Nephron progenitor cell (in vitro differentiated cells): ENCODE measurements around the gene LHB.
"Not testable (repeated sequence)": the region's sequence is repeated elsewhere in the genome, so short reads cannot be mapped to it uniquely, and the experiment has no call there.

Experiments used
- DNase-seq: peaks from one replicate; pipeline ENCODE4 v3.0.0; 2021
- H3K27ac Mint-ChIP-seq: 2 replicates; pipeline ENCODE4 v1.8.0; 2021; ENCODE audit warnings: mild to moderate bottlenecking, moderate library complexity, mixed read lengths
- H3K27me3 Mint-ChIP-seq: 2 replicates; pipeline ENCODE4 v1.8.0; 2021; ENCODE audit warnings: mild to moderate bottlenecking, low read depth, mixed read lengths; ENCODE audit not compliant: poor library complexity
- H3K36me3 Mint-ChIP-seq: 2 replicates; pipeline ENCODE4 v1.8.0; 2021; ENCODE audit warnings: low read depth, mixed read lengths
- H3K4me1 Mint-ChIP-seq: 2 replicates; pipeline ENCODE4 v1.8.0; 2021; ENCODE audit warnings: mixed read lengths
- H3K4me3 Mint-ChIP-seq: 2 replicates; pipeline ENCODE4 v1.8.0; 2021; ENCODE audit warnings: mild to moderate bottlenecking, moderate library complexity, mixed read lengths
- H3K9me3 Mint-ChIP-seq: 2 replicates; pipeline ENCODE4 v1.8.0; 2021; ENCODE audit warnings: mild to moderate bottlenecking, moderate library complexity, mixed read lengths
- CTCF ChIP-seq: fragments of 200-600 bp; sonication (generic); IDR thresholded peaks from 2 replicates; pipeline ENCODE4 v1.5.0; 2021; ENCODE audit warnings: antibody characterized with exemption

The LHB gene

GRCh38 chr19:49028686-49029085 is 11.8 kb upstream of the LHB start:
- not testable (repeated sequence) for DNase-seq, H3K27ac Mint-ChIP-seq, H3K36me3 Mint-ChIP-seq

GRCh38 chr19:49025599-49025998 is 8.7 kb upstream of the LHB start:
- not testable (repeated sequence) for DNase-seq, H3K27ac Mint-ChIP-seq, H3K9me3 Mint-ChIP-seq, H3K4me3 Mint-ChIP-seq, H3K36me3 Mint-ChIP-seq
- Mint-ChIP-seq H3K27me3 (peaks cover 19% of the 10 kb centered on the region), H3K4me1 (peaks cover 12% of the 10 kb centered on the region)

More at GRCh38 chr19:49028686-49029085, 11.8 kb upstream of the LHB start:
- not testable (repeated sequence) for H3K4me3 Mint-ChIP-seq, H3K4me1 Mint-ChIP-seq, H3K9me3 Mint-ChIP-seq
- H3K27me3 Mint-ChIP-seq = peaks cover 29% of the 10 kb centered on the region

- DNase-seq, H3K9me3 Mint-ChIP-seq, H3K36me3 Mint-ChIP-seq, H3K4me3 Mint-ChIP-seq, H3K27ac Mint-ChIP-seq: not testable (repeated sequence)
- Mint-ChIP-seq H3K4me1 (peaks cover 17% of the 10 kb centered on the region), H3K27me3 (peaks cover 21% of the 10 kb centered on the region)
Measured at GRCh38 chr19:49025088-49025487, 8.2 kb upstream of the LHB start.

- DNase-seq, H3K4me3 Mint-ChIP-seq, H3K27ac Mint-ChIP-seq, H3K36me3 Mint-ChIP-seq, H3K9me3 Mint-ChIP-seq: not testable (repeated sequence)
- peaks cover 23% of the 10 kb centered on the region for H3K4me1 Mint-ChIP-seq
- H3K27me3 Mint-ChIP-seq = peaks cover 21% of the 10 kb centered on the region
Measured at GRCh38 chr19:49024233-49024632, 7.3 kb upstream of the LHB start, which contains the start of gene CGB3. TSS of gene CGB3 (minus strand) at chr19:49024333. CDS start at chr19:49023971, 362 bp downstream.

- DNase-seq = no peak
- no peak for TF ChIP-seq CTCF
- no peak overlapping the region for H3K4me3 Mint-ChIP-seq
- no peaks in the 10 kb centered on the region for H3K36me3 Mint-ChIP-seq
- H3K27ac Mint-ChIP-seq = no peak overlapping the region
- H3K4me1 Mint-ChIP-seq = peaks cover 28% of the 10 kb centered on the region
- peaks cover 38% of the 10 kb centered on the region for H3K27me3 Mint-ChIP-seq
- H3K9me3 Mint-ChIP-seq = no peaks in the 10 kb centered on the region
Measured at GRCh38 chr19:49022116-49022515, 5.2 kb upstream of the LHB start.

GRCh38 chr19:49020931-49021895 is 4.3 kb upstream of the LHB start:
- Mint-ChIP-seq H3K27me3 (peaks cover 38% of the 10 kb centered on the region), H3K9me3 (no peaks in the 10 kb centered on the region), H3K4me3 (no peak overlapping the region), H3K4me1 (peaks cover 28% of the 10 kb centered on the region), H3K27ac (peak overlapping the region; percentile 55), H3K36me3 (no peaks in the 10 kb centered on the region)
- DNase-seq = peak; percentile 26
- no peak for TF ChIP-seq CTCF

GRCh38 chr19:49020342-49020741 is 3.5 kb upstream of the LHB start:
- Mint-ChIP-seq H3K27me3 (peaks cover 33% of the 10 kb centered on the region), H3K4me3 (no peak overlapping the region), H3K9me3 (no peaks in the 10 kb centered on the region), H3K4me1 (peaks cover 28% of the 10 kb centered on the region), H3K27ac (no peak overlapping the region), H3K36me3 (peaks cover 7% of the 10 kb centered on the region)
- DNase-seq = no peak
- no peak for TF ChIP-seq CTCF
